ENCODE results near the gene PDCD2.

GRCh38 chr6:170583756-170584180, 669 bp downstream of the PDCD2 start:
- TF ChIP-seq CTCF (IDR thresholded peaks at IDR 0.05) (peak; percentile 12; the same call in 1 of the 2 replicates), ZFX (IDR thresholded peaks at IDR 0.05; ENCODE audit: borderline replicate concordance) (no peak)
